ENCODE data around the gene EML5. TPM values are rescaled to one million over a fixed set of nuclear protein-coding genes. Genes with fewer than 3 reads are reported as not detected.

Gene EML5
- total and polyA plus RNA-seq, 2 of the 13 experiments (the other 11 are each of a cell fraction or from before 2014, with no cell fraction given), result 0.11 TPM; not detected in 1

DNA sequence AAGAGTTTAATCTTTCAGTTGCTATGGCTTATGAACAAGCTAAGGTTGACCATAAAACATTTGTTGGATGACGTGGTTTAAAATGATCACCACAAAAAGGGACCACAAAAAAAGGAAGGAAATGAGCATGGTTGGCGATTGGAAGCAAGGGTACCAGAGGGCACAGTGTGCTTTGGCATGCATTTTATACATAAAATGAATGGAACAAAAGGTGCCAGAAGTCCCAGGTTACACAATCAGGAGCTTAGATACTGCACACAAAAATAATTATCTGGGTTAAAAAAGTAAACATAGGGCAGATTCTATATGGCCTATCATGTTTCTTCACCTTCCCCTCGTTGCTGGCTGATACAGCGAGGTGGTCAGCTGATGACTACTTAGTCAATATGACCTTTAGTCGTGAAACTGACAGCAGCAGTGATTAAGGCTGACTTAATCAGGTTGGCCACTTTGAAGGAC, 179.2 kb downstream of the EML5 start (continued):
- TF ChIP-seq, protein P1, sequence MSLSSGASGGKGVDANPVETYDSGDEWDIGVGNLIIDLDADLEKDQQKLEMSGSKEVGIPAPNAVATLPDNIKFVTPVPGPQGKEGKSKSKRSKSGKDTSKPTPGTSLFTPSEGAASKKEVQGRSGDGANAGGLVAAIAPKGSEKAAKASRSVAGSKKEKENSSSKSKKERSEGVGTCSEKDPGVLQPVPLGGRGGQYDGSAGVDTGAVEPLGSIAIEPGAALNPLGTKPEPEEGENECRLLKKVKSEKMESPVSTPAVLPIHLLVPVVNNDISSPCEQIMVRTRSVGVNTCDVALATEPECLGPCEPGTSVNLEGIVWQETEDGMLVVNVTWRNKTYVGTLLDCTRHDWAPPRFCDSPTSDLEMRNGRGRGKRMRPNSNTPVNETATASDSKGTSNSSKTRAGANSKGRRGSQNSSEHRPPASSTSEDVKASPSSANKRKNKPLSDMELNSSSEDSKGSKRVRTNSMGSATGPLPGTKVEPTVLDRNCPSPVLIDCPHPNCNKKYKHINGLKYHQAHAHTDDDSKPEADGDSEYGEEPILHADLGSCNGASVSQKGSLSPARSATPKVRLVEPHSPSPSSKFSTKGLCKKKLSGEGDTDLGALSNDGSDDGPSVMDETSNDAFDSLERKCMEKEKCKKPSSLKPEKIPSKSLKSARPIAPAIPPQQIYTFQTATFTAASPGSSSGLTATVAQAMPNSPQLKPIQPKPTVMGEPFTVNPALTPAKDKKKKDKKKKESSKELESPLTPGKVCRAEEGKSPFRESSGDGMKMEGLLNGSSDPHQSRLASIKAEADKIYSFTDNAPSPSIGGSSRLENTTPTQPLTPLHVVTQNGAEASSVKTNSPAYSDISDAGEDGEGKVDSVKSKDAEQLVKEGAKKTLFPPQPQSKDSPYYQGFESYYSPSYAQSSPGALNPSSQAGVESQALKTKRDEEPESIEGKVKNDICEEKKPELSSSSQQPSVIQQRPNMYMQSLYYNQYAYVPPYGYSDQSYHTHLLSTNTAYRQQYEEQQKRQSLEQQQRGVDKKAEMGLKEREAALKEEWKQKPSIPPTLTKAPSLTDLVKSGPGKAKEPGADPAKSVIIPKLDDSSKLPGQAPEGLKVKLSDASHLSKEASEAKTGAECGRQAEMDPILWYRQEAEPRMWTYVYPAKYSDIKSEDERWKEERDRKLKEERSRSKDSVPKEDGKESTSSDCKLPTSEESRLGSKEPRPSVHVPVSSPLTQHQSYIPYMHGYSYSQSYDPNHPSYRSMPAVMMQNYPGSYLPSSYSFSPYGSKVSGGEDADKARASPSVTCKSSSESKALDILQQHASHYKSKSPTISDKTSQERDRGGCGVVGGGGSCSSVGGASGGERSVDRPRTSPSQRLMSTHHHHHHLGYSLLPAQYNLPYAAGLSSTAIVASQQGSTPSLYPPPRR (CRISPR knock-in tag; IDR thresholded peaks at IDR 0.05; ENCODE audit: borderline replicate concordance), result no peak
- peak; percentile 94 for TF ChIP-seq TBX3 (IDR thresholded peaks at IDR 0.05; ENCODE audit: borderline replicate concordance)
- TF ChIP-seq, protein P2, sequence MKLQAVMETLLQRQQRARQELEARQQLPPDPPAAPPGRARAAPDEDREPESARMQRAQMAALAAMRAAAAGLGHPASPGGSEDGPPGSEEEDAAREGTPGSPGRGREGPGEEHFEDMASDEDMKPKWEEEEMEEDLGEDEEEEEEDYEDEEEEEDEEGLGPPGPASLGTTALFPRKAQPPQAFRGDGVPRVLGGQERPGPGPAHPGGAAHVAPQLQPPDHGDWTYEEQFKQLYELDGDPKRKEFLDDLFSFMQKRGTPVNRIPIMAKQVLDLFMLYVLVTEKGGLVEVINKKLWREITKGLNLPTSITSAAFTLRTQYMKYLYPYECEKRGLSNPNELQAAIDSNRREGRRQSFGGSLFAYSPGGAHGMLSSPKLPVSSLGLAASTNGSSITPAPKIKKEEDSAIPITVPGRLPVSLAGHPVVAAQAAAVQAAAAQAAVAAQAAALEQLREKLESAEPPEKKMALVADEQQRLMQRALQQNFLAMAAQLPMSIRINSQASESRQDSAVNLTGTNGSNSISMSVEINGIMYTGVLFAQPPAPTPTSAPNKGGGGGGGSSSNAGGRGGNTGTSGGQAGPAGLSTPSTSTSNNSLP (IDR thresholded peaks at IDR 0.05; ENCODE audit: low read depth, low read length), result peak; percentile 91
- no peak for TF ChIP-seq ZNF761 (CRISPR knock-in tag; conservative IDR thresholded peaks at IDR 0.05)
- TF ChIP-seq PAF1 (CRISPR knock-in tag; IDR thresholded peaks at IDR 0.05), result no peak
- TF ChIP-seq, protein P3, sequence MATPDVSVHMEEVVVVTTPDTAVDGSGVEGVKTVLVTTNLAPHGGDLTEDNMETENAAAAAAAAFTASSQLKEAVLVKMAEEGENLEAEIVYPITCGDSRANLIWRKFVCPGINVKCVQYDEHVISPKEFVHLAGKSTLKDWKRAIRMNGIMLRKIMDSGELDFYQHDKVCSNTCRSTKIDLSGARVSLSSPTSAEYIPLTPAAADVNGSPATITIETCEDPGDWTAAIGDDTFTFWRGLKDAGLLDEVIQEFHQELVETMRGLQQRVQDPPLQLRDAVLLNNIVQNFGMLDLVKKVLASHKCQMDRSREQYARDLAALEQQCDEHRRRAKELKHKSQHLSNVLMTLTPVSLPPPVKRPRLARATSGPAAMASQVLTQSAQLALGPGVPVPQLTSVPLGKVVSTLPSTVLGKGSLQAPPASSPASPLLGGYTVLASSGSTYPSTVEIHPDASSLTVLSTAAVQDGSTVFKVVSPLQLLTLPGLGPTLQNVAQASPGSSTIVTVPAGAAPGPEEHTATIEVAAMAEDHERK (CRISPR knock-in tag; IDR thresholded peaks at IDR 0.05; ENCODE audit: low read depth), result no peak
- 0 out of 2 replicates have a peak, but pooled peaks have one; percentile 60 for TF ChIP-seq ZNF614 (CRISPR knock-in tag; IDR thresholded peaks at IDR 0.05; ENCODE audit: borderline replicate concordance)
- peak; percentile 77 for TF ChIP-seq TGIF2 (CRISPR knock-in tag; IDR thresholded peaks at IDR 0.05)
- TF ChIP-seq, protein P4, sequence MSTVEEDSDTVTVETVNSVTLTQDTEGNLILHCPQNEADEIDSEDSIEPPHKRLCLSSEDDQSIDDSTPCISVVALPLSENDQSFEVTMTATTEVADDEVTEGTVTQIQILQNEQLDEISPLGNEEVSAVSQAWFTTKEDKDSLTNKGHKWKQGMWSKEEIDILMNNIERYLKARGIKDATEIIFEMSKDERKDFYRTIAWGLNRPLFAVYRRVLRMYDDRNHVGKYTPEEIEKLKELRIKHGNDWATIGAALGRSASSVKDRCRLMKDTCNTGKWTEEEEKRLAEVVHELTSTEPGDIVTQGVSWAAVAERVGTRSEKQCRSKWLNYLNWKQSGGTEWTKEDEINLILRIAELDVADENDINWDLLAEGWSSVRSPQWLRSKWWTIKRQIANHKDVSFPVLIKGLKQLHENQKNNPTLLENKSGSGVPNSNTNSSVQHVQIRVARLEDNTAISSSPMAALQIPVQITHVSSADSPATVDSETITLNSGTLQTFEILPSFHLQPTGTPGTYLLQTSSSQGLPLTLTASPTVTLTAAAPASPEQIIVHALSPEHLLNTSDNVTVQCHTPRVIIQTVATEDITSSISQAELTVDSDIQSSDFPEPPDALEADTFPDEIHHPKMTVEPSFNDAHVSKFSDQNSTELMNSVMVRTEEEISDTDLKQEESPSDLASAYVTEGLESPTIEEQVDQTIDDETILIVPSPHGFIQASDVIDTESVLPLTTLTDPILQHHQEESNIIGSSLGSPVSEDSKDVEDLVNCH (CRISPR knock-in tag; IDR thresholded peaks at IDR 0.05), result no peak
- no peak for TF ChIP-seq ZNF883 (CRISPR knock-in tag; IDR thresholded peaks at IDR 0.05; ENCODE audit: not compliant biosample characterization)
- no peak for TF ChIP-seq ZKSCAN5 (CRISPR knock-in tag; IDR thresholded peaks at IDR 0.05)
- peak; percentile 59; the same call in 1 of the 2 replicates for TF ChIP-seq NR2F6 (IDR thresholded peaks at IDR 0.05)
- TF ChIP-seq NR2F6 (CRISPR knock-in tag; IDR thresholded peaks at IDR 0.05), result peak; percentile 78
- TF ChIP-seq, protein P5, sequence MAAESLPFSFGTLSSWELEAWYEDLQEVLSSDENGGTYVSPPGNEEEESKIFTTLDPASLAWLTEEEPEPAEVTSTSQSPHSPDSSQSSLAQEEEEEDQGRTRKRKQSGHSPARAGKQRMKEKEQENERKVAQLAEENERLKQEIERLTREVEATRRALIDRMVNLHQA (CRISPR knock-in tag; IDR thresholded peaks at IDR 0.05), result no peak
- TF ChIP-seq PHF21A (CRISPR knock-in tag; IDR thresholded peaks at IDR 0.05), result peak; percentile 29; the same call in 1 of the 2 replicates
- TF ChIP-seq, protein P6, sequence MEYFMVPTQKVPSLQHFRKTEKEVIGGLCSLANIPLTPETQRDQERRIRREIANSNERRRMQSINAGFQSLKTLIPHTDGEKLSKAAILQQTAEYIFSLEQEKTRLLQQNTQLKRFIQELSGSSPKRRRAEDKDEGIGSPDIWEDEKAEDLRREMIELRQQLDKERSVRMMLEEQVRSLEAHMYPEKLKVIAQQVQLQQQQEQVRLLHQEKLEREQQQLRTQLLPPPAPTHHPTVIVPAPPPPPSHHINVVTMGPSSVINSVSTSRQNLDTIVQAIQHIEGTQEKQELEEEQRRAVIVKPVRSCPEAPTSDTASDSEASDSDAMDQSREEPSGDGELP (IDR thresholded peaks at IDR 0.05; ENCODE audit: borderline replicate concordance, low read depth), result peak; percentile 97
- TF ChIP-seq MBD4 (IDR thresholded peaks at IDR 0.05; ENCODE audit: borderline replicate concordance, low read length), result peak; percentile 26; the same call in 1 of the 2 replicates
